SK-N-SH (cell line): ENCODE measurements around the gene SCYGR1. TPM values are rescaled to one million over a fixed set of nuclear protein-coding genes. Genes with fewer than 3 reads are reported as not detected.

ENCODE experiments used
- CTCF ChIA-PET: fragments of 300-600, 350-600 bp; formaldehyde crosslinking; extraction: SDS; loops from one replicate; lab custom pipeline; 2021; lab: Yijun Ruan, JAX
- POLR2A ChIA-PET: fragments of 350-600 bp; sonication (Branson Sonifier 250); formaldehyde crosslinking; extraction: SDS; loops from one replicate; lab custom pipeline; 2020; ENCODE audit warnings: antibody characterized with exemption, inconsistent platforms; lab: Yijun Ruan, JAX
- DNase-seq: peaks from one replicate; pipeline ENCODE4 v3.0.0; 2012
- H2AFZ ChIP-seq: fragments of 200-600 bp; sonication (generic); 2 replicates; pipeline ENCODE4 v1.8.1; 2016; ENCODE audit warnings: antibody characterized with exemption, mild to moderate bottlenecking, low read depth
- H3F3A ChIP-seq: fragments of 200-600 bp; sonication (generic); replicated peaks from 2 replicates; pipeline ENCODE3; 2016; ENCODE audit warnings: antibody characterized with exemption, mild to moderate bottlenecking; ENCODE audit not compliant: insufficient read depth
- H3K27ac ChIP-seq, 2 experiments: fragments of 200-500 bp in 1 of 2; fragments of 200-600 bp in 1 of 2; sonication (Bioruptor generic) in 1 of 2; sonication (generic), shearing (Covaris generic) in 1 of 2; 2 replicates each; pipeline versions ENCODE4 v1.5.1 to v1.6.1; 2014 to 2016; ENCODE audit warnings: low read depth in 2 of 2, inconsistent platforms in 1 of 2, low read length in 1 of 2, mild to moderate bottlenecking in 1 of 2, mixed read lengths in 1 of 2
- H3K27me3 ChIP-seq: fragments of 200-600 bp; sonication (generic), shearing (Covaris generic); 2 replicates; pipeline ENCODE4 v1.6.1; 2016; ENCODE audit warnings: mixed run types; ENCODE audit not compliant: insufficient read depth
- H3K36me3 ChIP-seq, 2 experiments: fragments of 200-500 bp in 1 of 2; fragments of 200-600 bp in 1 of 2; sonication (Bioruptor generic) in 1 of 2; sonication (generic) in 1 of 2; replicated peaks in 1 of 2; 2 replicates each; pipeline versions ENCODE3 to v1.5.1; 2014 to 2016; ENCODE audit warnings: low read length in 1 of 2, mild to moderate bottlenecking in 1 of 2; ENCODE audit not compliant: insufficient read depth in 2 of 2, control insufficient read depth in 1 of 2
- H3K4me1 ChIP-seq, 2 experiments: fragments of 200-500 bp in 1 of 2; fragments of 200-600 bp in 1 of 2; sonication (Bioruptor generic) in 1 of 2; sonication (generic), shearing (Covaris generic) in 1 of 2; 2 replicates each; pipeline versions ENCODE4 v1.5.1 to v1.6.1; 2014 to 2016; ENCODE audit warnings: low read depth in 1 of 2, low read length in 1 of 2, mixed run types in 1 of 2; ENCODE audit not compliant: insufficient read depth in 2 of 2, control insufficient read depth in 1 of 2
- H3K4me2 ChIP-seq: fragments of 200-600 bp; sonication (generic), shearing (Covaris generic); 2 replicates; pipeline ENCODE4 v1.6.1; 2017; ENCODE audit warnings: mixed run types
- H3K4me3 ChIP-seq, 2 experiments: fragments of 200-500 bp in 1 of 2; fragments of 200-600 bp in 1 of 2; sonication (Bioruptor generic) in 1 of 2; sonication (generic), shearing (Covaris generic) in 1 of 2; 2 replicates each; pipeline versions ENCODE4 v1.5.1 to v1.8.1; 2014 to 2016; ENCODE audit warnings: low read depth in 2 of 2, inconsistent platforms in 1 of 2, low read length in 1 of 2, mild to moderate bottlenecking in 1 of 2, mixed read lengths in 1 of 2, moderate library complexity in 1 of 2
- H3K79me2 ChIP-seq: fragments of 200-600 bp; sonication (generic); 2 replicates; pipeline ENCODE4 v1.8.1; 2017; ENCODE audit warnings: mild to moderate bottlenecking; ENCODE audit not compliant: insufficient read depth
- H3K9ac ChIP-seq: fragments of 200-600 bp; sonication (generic); 2 replicates; pipeline ENCODE4 v1.6.1; 2017; ENCODE audit warnings: mixed run types
- H3K9me2 ChIP-seq: fragments of 200-600 bp; sonication (generic); 2 replicates; pipeline ENCODE4 v1.6.1; 2017; ENCODE audit warnings: mixed run types
- H3K9me3 ChIP-seq: fragments of 200-600 bp; sonication (generic); 2 replicates; pipeline ENCODE4 v1.6.1; 2017; ENCODE audit warnings: mixed run types, mild to moderate bottlenecking, moderate library complexity
- H4K20me1 ChIP-seq: fragments of 200-600 bp; sonication (generic); 2 replicates; pipeline ENCODE4 v1.6.1; 2017; ENCODE audit warnings: mild to moderate bottlenecking, mixed run types; ENCODE audit not compliant: insufficient read depth
- CHD2 ChIP-seq: fragments of 150-350 bp; IDR thresholded peaks from 2 replicates; pipeline ENCODE4 v1.6.1; 2018; ENCODE audit warnings: low read length; ENCODE audit not compliant: partially characterized antibody
- EP300 ChIP-seq, 2 experiments: IDR thresholded peaks; 2 replicates each; pipeline versions ENCODE4 v1.4.0 to v1.6.1; 2012; ENCODE audit warnings: borderline replicate concordance in 1 of 2, low read depth in 1 of 2, low read length in 1 of 2
- EZH2phosphoT487 ChIP-seq: fragments of 200-600 bp; sonication (generic); IDR thresholded peaks from 2 replicates; pipeline ENCODE4 v1.6.1; 2017; ENCODE audit warnings: low read depth, mixed run types, mild to moderate bottlenecking, antibody characterized with exemption, moderate library complexity, borderline replicate concordance
- FOXJ3 ChIP-seq: sonication (generic); formaldehyde crosslinking; IDR thresholded peaks from 2 replicates; pipeline ENCODE4 v1.5.1; 2020; ENCODE audit warnings: mild to moderate bottlenecking, missing genetic modification reagents
- FOXM1 ChIP-seq: IDR thresholded peaks from 2 replicates; pipeline ENCODE4 v1.4.0; 2012; ENCODE audit warnings: low read depth, mild to moderate bottlenecking
- GABPA ChIP-seq: IDR thresholded peaks from 2 replicates; pipeline ENCODE4 v1.4.0; 2012; ENCODE audit warnings: low read depth, mild to moderate bottlenecking
- GATA2 ChIP-seq: sonication (generic); formaldehyde crosslinking; IDR thresholded peaks from 2 replicates; pipeline ENCODE4 v1.5.0; 2020; ENCODE audit warnings: mild to moderate bottlenecking, missing genetic modification reagents
- JUND ChIP-seq: IDR thresholded peaks from 2 replicates; pipeline ENCODE4 v1.4.0; 2012
- NFIC ChIP-seq: IDR thresholded peaks from 2 replicates; pipeline ENCODE4 v1.4.0; 2012; ENCODE audit warnings: borderline replicate concordance
- RCOR1 ChIP-seq: fragments of 150-350 bp; IDR thresholded peaks from 2 replicates; pipeline ENCODE4 v1.6.1; 2017; ENCODE audit warnings: antibody characterized with exemption, low read length
- RFX5 ChIP-seq: IDR thresholded peaks from 2 replicates; pipeline ENCODE4 v1.6.1; 2012; ENCODE audit warnings: mild to moderate bottlenecking, improper control_type of control experiment, low read length
- SMC3 ChIP-seq: IDR thresholded peaks from 2 replicates; pipeline ENCODE4 v1.6.1; 2012; ENCODE audit warnings: low read depth, low read length, improper control_type of control experiment
- ZBTB33 ChIP-seq: IDR thresholded peaks from 2 replicates; pipeline ENCODE4 v1.4.0; 2012; ENCODE audit warnings: low read depth, borderline replicate concordance
- WGBS: methylation state at CpG from one replicate; pipeline ENCODE4 v1.1.6; 2017; ENCODE audit warnings: low lambda C conversion rate; 5-methylcytosine and 5-hydroxymethylcytosine counted together
- polyA plus RNA-seq, 3 experiments: library from polyadenylated mRNA; depleted of rRNA; stranded (reverse); fragments of >200 nt; gene quantifications; 2 replicates each; pipeline ENCODE4 v1.2.3, GENCODE V29; 2012
- TF ChIP-seq, protein P1 (sequence below): fragments of 150-350 bp; IDR thresholded peaks from 2 replicates; pipeline ENCODE4 v1.6.1; 2016; ENCODE audit warnings: mild to moderate bottlenecking, low read depth, low read length
- TF ChIP-seq, protein P2 (sequence below): fragments of 200-600 bp; sonication (generic); IDR thresholded peaks from 2 replicates; pipeline ENCODE4 v1.6.1; 2017; ENCODE audit warnings: antibody characterized with exemption, mild to moderate bottlenecking, moderate library complexity
- TF ChIP-seq, protein P3 (sequence below): IDR thresholded peaks from 2 replicates; pipeline ENCODE4; 2012
- TF ChIP-seq, protein P4 (sequence below): IDR thresholded peaks from 2 replicates; pipeline ENCODE4 v1.4.0; 2012; ENCODE audit warnings: low read depth, borderline replicate concordance

SCYGR1 gene
- polyA plus RNA-seq, 1 of the 3 experiments (the other 2 are of a cell fraction) = not detected

DNA sequence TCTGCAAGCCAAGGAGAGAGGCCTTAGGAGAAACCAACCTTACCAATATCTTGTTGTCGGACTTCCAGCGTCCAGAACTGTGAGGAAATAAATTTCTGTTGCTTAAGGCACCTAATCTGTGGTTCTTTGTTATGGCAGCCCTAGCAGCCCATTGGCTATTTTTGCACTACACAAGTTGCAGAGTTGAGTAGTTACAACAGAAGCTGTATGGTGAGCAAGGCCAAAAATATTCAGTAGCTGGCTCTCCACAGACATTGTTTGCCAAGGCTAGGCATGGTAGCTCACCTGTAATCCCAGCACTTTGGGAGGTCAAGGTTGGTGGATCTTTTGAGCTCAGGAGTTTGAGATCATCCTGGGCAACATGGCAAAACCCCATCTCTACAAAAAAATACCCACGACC, 27.1 kb upstream of the SCYGR1 start:
- WGBS = 100% methylated on average over 3 of the region's 3 CpGs
- H3K4me3 ChIP-seq = no peak overlapping the region
- no peak for TF ChIP-seq EZH2phosphoT487
- no peak for TF ChIP-seq NFIC
- no peak for TF ChIP-seq GABPA
- TF ChIP-seq EP300 (IDR thresholded peaks at IDR 0.05; ENCODE audit: borderline replicate concordance in 1 of 2, low read depth in 1 of 2, low read length in 1 of 2) = no peak
- TF ChIP-seq, protein P1, sequence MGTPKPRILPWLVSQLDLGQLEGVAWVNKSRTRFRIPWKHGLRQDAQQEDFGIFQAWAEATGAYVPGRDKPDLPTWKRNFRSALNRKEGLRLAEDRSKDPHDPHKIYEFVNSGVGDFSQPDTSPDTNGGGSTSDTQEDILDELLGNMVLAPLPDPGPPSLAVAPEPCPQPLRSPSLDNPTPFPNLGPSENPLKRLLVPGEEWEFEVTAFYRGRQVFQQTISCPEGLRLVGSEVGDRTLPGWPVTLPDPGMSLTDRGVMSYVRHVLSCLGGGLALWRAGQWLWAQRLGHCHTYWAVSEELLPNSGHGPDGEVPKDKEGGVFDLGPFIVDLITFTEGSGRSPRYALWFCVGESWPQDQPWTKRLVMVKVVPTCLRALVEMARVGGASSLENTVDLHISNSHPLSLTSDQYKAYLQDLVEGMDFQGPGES = no peak
- no peak for TF ChIP-seq JUND
- TF ChIP-seq FOXM1 = no peak
- no peak for TF ChIP-seq RFX5
- TF ChIP-seq GATA2 (CRISPR knock-in tag) = no peak
- no peak for TF ChIP-seq ZBTB33
- TF ChIP-seq SMC3 = no peak
- no peak for TF ChIP-seq CHD2
- no peak for TF ChIP-seq RCOR1
- TF ChIP-seq, protein P2, sequence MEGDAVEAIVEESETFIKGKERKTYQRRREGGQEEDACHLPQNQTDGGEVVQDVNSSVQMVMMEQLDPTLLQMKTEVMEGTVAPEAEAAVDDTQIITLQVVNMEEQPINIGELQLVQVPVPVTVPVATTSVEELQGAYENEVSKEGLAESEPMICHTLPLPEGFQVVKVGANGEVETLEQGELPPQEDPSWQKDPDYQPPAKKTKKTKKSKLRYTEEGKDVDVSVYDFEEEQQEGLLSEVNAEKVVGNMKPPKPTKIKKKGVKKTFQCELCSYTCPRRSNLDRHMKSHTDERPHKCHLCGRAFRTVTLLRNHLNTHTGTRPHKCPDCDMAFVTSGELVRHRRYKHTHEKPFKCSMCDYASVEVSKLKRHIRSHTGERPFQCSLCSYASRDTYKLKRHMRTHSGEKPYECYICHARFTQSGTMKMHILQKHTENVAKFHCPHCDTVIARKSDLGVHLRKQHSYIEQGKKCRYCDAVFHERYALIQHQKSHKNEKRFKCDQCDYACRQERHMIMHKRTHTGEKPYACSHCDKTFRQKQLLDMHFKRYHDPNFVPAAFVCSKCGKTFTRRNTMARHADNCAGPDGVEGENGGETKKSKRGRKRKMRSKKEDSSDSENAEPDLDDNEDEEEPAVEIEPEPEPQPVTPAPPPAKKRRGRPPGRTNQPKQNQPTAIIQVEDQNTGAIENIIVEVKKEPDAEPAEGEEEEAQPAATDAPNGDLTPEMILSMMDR = no peak
- no peak for TF ChIP-seq FOXJ3 (CRISPR knock-in tag)
- TF ChIP-seq, protein P3, sequence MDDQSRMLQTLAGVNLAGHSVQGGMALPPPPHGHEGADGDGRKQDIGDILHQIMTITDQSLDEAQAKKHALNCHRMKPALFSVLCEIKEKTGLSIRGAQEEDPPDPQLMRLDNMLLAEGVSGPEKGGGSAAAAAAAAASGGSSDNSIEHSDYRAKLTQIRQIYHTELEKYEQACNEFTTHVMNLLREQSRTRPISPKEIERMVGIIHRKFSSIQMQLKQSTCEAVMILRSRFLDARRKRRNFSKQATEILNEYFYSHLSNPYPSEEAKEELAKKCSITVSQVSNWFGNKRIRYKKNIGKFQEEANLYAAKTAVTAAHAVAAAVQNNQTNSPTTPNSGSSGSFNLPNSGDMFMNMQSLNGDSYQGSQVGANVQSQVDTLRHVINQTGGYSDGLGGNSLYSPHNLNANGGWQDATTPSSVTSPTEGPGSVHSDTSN = no peak
- TF ChIP-seq, protein P4, sequence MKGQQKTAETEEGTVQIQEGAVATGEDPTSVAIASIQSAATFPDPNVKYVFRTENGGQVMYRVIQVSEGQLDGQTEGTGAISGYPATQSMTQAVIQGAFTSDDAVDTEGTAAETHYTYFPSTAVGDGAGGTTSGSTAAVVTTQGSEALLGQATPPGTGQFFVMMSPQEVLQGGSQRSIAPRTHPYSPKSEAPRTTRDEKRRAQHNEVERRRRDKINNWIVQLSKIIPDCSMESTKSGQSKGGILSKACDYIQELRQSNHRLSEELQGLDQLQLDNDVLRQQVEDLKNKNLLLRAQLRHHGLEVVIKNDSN = no peak
- H4K20me1 ChIP-seq = no peaks in the 10 kb centered on the region
- POLR2A ChIA-PET = no interaction called here
- H3K9me2 ChIP-seq = no peaks in the 10 kb centered on the region
- no peaks in the 10 kb centered on the region for H3K9me3 ChIP-seq
- no peaks in the 10 kb centered on the region for H3K79me2 ChIP-seq
- peaks cover 3% of the 10 kb centered on the region for H3F3A ChIP-seq
- peak overlapping the region in 1 of 2 experiments; percentile 64; a peak in 1 of 4 replicates for H3K27ac ChIP-seq
- no peaks in the 10 kb centered on the region for H3K27me3 ChIP-seq
- no peak for DNase-seq
- no peak overlapping the region for H3K9ac ChIP-seq
- H3K36me3 ChIP-seq = no peaks in the 10 kb centered on the region
- CTCF ChIA-PET = interaction anchor here (1.6 kb wide), 1 partner anchor 8 kb away, joined by 3 read pairs; no protein-coding TSS in a partner anchor
- peaks cover 2 to 30% of the 10 kb centered on the region in 2 experiments; a peak in 2 of 4 replicates for H3K4me1 ChIP-seq
- peak overlapping the region; percentile 6; the same call in 1 of the 2 replicates for H3K4me2 ChIP-seq
- no peak overlapping the region for H2AFZ ChIP-seq
